ENCODE data around the gene ADRA2A.

ADRA2A gene

GRCh38 chr10:111076682-111077478 is at the start of gene ADRA2A:
ADRA2A (plus strand) TSS chr10:111077029; CDS start chr10:111077997, 968 bp downstream.
- peak; percentile 16 for DNase-seq

DNA sequence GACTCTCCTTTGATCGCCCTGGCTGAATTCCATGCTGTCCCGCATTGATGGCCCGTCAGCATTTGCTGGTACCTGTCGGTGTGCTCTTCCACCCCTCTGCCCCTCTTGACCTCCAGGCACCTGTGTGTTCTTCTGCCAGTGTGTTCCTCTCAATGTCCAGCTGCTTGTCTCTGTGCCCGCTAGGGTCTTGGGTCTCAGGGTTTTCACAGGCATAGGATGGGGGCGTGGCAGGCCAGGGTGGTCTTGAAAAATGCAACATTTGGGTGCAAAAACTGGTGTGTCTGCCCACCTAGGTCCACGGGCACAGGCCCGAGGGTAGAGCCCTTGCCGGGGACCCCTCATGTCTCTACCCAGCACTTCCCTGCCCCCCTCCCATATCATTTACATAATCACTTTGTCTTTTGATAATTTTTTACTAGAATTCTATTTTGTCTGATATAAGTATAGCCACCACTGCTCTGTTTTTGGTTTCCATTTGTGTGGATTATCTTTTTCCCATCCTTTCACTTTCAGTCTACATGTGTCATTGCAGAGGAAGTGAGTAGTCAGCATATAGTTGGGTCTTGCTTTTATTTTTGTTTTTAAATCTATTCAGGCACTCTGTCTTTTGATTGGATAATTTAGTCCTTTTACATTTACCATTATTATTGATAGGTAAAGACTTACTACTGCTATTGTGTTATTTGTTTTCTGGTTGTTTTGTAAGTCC is 46.6 kb upstream of the ADRA2A start:
- DNase-seq = peak; percentile 81

DNA sequence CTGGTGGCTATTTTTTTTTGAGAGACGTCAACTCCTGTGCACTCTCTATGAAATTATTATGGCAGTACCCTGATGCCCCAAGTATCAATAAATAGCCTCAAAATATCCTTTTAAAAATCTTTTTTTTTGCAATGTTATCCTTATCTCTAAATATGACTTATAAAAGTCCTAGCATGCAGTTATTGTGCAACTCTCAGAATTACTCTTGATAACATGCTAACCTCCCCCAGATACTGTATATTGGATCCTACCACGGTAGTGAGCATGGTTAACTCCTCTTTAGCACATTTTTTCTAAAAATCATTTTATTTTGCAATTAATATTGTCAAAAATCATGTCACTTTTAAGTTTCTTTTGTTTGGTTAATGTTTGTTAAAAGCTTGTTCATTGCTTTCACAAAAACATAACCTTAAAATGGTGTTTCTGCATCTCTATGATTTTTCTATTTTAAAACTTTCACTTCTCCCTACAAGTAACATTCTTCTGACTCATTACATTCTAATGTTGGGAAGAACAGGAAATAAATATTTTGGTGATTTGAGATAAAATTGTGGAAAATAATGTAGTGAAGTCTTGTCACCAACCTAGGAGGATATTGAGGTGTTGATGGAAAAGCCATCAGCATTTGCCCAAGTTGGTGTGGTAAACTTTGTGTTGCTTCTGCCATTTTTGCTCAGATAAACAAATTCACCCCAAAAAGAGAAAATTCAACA is 42.1 kb upstream of the ADRA2A start:
- DNase-seq = no peak

- no peak for DNase-seq
Observed at GRCh38 chr10:111035542-111035941, 41.3 kb upstream of the ADRA2A start.

GRCh38 chr10:111037858-111038257 is 39.0 kb upstream of the ADRA2A start:
- DNase-seq = no peak

GRCh38 chr10:111039522-111039921 is 37.3 kb upstream of the ADRA2A start:
- DNase-seq = no peak

- no peak for DNase-seq
Observed at GRCh38 chr10:111057006-111057405, 19.8 kb upstream of the ADRA2A start.

DNA sequence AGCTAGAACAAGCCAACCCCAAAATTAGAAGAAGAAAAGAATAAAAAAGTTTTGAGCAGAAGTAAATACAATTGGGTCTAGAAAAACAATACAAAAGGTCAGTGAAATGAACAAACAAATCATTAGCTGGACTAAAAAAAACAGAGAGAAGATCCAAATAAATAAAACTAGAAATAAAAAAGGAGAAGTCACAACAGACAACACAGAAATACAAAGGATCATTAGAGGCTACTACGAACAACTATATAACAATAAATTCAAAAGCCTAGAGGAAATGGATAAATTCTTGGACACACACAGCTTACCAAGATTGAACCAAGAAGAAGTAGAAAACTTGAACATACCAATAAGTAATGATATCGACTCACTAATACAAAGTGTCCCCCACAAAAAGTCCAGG is 13.4 kb upstream of the ADRA2A start:
- DNase-seq = no peak

DNA sequence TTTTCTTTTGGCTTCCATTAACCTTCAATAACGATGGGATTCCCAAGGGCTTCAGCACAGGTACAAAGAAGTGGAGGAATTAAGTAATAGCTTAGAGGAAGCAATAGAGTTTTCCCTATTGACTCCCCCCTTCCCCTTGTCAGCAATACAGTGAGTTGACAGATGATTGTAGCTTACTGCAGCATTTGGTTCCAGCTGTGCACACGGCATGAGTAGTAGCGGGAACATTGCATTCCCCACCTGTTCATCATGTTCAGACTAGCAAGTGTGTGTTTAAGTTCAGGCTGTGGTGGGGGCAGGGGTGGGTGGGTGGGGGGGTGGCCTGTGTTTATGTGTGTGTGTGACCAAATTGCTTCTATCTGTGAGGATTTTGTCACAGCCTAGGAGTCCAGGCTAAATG is 4.6 kb upstream of the ADRA2A start:
- DNase-seq = no peak

- DNase-seq = no peak
Observed at GRCh38 chr10:111075577-111076185, 1.1 kb upstream of the ADRA2A start.

- DNase-seq = peak; percentile 31
Observed at GRCh38 chr10:111076191-111076681, 593 bp upstream of the ADRA2A start.

GRCh38 chr10:111077479-111077784 is 603 bp downstream of the ADRA2A start:
- no peak for DNase-seq

DNA sequence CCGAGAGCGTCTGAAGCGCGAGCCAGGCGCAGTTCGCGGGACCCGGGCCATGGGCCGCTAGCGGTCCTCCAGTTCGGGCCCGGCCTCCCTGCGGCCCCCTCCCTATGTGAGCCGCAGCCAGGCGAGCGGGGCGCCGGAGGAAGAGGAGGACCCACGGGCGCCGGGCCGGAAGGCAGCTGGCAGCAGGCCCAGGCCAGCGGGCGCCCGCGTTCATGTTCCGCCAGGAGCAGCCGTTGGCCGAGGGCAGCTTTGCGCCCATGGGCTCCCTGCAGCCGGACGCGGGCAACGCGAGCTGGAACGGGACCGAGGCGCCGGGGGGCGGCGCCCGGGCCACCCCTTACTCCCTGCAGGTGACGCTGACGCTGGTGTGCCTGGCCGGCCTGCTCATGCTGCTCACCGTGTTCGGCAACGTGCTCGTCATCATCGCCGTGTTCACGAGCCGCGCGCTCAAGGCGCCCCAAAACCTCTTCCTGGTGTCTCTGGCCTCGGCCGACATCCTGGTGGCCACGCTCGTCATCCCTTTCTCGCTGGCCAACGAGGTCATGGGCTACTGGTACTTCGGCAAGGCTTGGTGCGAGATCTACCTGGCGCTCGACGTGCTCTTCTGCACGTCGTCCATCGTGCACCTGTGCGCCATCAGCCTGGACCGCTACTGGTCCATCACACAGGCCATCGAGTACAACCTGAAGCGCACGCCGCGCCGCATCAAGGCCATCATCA is 1.1 kb downstream of the ADRA2A start:
- no peak for DNase-seq

DNA sequence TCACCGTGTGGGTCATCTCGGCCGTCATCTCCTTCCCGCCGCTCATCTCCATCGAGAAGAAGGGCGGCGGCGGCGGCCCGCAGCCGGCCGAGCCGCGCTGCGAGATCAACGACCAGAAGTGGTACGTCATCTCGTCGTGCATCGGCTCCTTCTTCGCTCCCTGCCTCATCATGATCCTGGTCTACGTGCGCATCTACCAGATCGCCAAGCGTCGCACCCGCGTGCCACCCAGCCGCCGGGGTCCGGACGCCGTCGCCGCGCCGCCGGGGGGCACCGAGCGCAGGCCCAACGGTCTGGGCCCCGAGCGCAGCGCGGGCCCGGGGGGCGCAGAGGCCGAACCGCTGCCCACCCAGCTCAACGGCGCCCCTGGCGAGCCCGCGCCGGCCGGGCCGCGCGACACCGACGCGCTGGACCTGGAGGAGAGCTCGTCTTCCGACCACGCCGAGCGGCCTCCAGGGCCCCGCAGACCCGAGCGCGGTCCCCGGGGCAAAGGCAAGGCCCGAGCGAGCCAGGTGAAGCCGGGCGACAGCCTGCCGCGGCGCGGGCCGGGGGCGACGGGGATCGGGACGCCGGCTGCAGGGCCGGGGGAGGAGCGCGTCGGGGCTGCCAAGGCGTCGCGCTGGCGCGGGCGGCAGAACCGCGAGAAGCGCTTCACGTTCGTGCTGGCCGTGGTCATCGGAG is 1.8 kb downstream of the ADRA2A start:
- DNase-seq = no peak

DNA sequence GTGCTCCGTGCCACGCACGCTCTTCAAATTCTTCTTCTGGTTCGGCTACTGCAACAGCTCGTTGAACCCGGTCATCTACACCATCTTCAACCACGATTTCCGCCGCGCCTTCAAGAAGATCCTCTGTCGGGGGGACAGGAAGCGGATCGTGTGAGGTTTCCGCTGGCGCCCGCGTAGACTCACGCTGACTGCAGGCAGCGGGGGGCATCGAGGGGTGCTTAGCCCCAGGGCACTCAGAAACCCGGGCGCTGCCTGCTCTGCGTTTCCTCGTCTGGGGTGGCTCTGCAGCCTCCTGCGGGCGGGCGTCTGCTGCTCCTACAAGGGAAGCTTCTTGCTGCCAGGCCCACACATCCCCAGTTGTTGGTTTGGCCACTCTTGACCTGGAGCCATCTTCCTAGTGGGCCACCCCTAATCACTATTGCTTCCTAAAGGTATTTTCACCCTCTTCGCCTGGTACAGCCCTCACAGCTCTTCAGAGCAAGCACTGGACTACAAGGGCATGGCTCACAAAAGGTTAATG is 2.5 kb downstream of the ADRA2A start:
- no peak for DNase-seq

DNA sequence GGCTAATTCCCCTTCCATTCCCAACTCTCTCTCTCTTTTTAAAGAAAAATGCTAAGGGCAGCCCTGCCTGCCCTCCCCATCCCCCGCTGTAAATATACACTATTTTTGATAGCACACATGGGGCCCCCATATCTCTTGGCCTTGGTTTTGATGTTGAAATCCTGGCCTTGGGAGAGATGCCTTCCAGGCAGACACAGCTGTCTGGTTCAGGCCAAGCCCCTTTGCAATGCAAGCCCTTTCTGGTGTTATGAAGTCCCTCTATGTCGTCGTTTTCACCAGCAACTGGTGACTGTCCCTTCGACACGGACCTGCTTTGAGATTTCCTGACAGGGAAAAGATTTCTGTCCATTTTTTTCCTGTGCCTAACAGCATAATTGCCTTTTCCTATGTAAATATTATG is 3.0 kb downstream of the ADRA2A start:
- DNase-seq = no peak

GRCh38 chr10:111080224-111080623 is 3.4 kb downstream of the ADRA2A start:
- DNase-seq = no peak

DNA sequence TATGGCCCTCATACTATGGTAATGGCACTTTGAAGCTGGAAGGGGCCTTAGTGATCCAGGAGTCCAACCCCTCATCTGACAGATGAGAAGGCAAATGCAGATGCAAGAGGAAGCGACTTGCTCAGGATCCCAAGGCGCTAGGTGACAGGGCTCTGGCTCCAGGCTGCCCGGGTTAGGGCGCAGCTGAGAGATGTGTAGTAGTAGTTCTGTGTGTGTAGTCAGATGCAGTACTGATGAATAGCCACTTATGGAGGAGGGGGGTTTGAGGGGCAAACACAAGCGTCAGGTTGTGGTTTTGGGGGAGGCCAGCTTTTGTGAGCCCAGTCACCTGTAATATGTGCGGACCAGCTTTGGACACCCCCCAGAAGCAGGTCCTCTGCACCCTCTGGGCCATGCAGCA is 4.8 kb downstream of the ADRA2A start:
- no peak for DNase-seq

- DNase-seq = no peak
Observed at GRCh38 chr10:111082102-111082975, 5.5 kb downstream of the ADRA2A start.

GRCh38 chr10:111083222-111084095 is 6.6 kb downstream of the ADRA2A start:
- DNase-seq = no peak

All from inflammatory macrophage treated with lipopolysaccharide for 4 hours (primary cell).